Suppressor macrophage treated with lipopolysaccharide for 1 hour (primary cell): ENCODE data around the gene CAMSAP2.
A peak's percentile ranks its signal among the peaks of the same experiment; 100 is the strongest.

Experiments
- DNase-seq, 3 donors: peaks; one replicate each; pipeline ENCODE4 v3.0.0-alpha.2; 2020 to 2022

Gene CAMSAP2

GRCh38 chr1:200738327-200738948 lies at the start of gene CAMSAP2:
Gene CAMSAP2, plus strand, starts transcription at chr1:200738893. Its CDS starts 935 bp downstream, at chr1:200739828.
- DNase-seq, result peak; percentile 89 to 94 (median 93)

GRCh38 chr1:200692316-200692715 lies 46.4 kb upstream of the CAMSAP2 start:
- no peak for DNase-seq

GRCh38 chr1:200693327-200693726 lies 45.4 kb upstream of the CAMSAP2 start:
- DNase-seq, result no peak

- no peak for DNase-seq
These were observed 44.0 kb upstream of the CAMSAP2 start for GRCh38 chr1:200694738-200695137.

GRCh38 chr1:200699871-200700270 lies 38.8 kb upstream of the CAMSAP2 start:
- DNase-seq, result peak in 2 of 3 donors; percentile 68

- DNase-seq, result no peak
These were observed 33.6 kb upstream of the CAMSAP2 start for GRCh38 chr1:200704986-200705500.

- no peak for DNase-seq
These were observed 32.4 kb upstream of the CAMSAP2 start for GRCh38 chr1:200706111-200706814.

- no peak for DNase-seq
These were observed 31.6 kb upstream of the CAMSAP2 start for GRCh38 chr1:200707116-200707515.

- DNase-seq, result no peak
These were observed 30.5 kb upstream of the CAMSAP2 start for GRCh38 chr1:200708161-200708560.

- DNase-seq, result no peak
These were observed 29.9 kb upstream of the CAMSAP2 start for GRCh38 chr1:200708769-200709168.

- DNase-seq, result no peak
These were observed 28.5 kb upstream of the CAMSAP2 start for GRCh38 chr1:200710166-200710565.

- no peak for DNase-seq
These were observed 24.0 kb upstream of the CAMSAP2 start for GRCh38 chr1:200714504-200715187.

- DNase-seq, result no peak
These were observed 18.5 kb upstream of the CAMSAP2 start for GRCh38 chr1:200720199-200720598.

GRCh38 chr1:200724064-200724463 lies 14.6 kb upstream of the CAMSAP2 start:
- no peak for DNase-seq

- DNase-seq, result no peak
These were observed 11.4 kb upstream of the CAMSAP2 start for GRCh38 chr1:200727257-200727656.

GRCh38 chr1:200729863-200730262 lies 8.8 kb upstream of the CAMSAP2 start:
- no peak for DNase-seq

GRCh38 chr1:200731654-200732332 lies 6.9 kb upstream of the CAMSAP2 start:
- no peak for DNase-seq

GRCh38 chr1:200732438-200732837 lies 6.3 kb upstream of the CAMSAP2 start:
- DNase-seq, result no peak

GRCh38 chr1:200733907-200734306 lies 4.8 kb upstream of the CAMSAP2 start:
- no peak for DNase-seq

- DNase-seq, result peak; percentile 33 to 62 (median 33)
These were observed 924 bp upstream of the CAMSAP2 start for GRCh38 chr1:200737647-200738291.

- DNase-seq, result peak; percentile 72 to 91 (median 84)
These were observed 407 bp downstream of the CAMSAP2 start for GRCh38 chr1:200738949-200739651.
